VCaP (cell line): ENCODE data around the gene ZYX.

Experiments used
- H3K27ac ChIP-seq: fragments of 450-650 bp; 2 replicates; pipeline ENCODE4 v1.5.1; 2017
- TF ChIP-seq, protein P1 (sequence below): fragments of 450-650 bp; conservative IDR thresholded peaks from 2 replicates; pipeline ENCODE4 v1.5.1; 2017; ENCODE audit warnings: mild to moderate bottlenecking, moderate library complexity

The ZYX gene

DNA sequence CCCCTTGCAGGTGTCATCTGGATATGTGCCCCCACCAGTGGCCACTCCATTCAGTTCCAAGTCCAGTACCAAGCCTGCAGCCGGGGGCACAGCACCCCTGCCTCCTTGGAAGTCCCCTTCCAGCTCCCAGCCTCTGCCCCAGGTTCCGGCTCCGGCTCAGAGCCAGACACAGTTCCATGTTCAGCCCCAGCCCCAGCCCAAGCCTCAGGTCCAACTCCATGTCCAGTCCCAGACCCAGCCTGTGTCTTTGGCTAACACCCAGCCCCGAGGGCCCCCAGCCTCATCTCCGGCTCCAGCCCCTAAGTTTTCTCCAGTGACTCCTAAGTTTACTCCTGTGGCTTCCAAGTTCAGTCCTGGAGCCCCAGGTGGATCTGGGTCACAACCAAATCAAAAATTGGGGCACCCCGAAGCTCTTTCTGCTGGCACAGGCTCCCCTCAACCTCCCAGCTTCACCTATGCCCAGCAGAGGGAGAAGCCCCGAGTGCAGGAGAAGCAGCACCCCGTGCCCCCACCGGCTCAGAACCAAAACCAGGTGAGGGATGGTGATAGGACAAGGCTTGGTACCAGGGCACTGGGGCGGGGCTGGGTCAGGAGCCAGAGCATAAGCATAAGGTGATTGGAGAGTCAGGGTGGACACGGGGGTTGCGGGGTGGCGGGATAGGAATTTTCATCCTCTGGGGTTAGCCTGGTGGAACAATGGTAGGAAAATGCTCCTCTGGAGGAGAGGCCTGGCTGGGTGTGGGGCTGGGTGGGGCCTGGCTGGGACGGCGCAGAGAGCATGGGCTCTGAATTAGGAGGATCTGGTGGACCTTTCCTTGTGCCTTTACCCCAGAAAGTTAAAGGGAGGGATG, 1.9 kb downstream of the ZYX start:
- TF ChIP-seq, protein P1, sequence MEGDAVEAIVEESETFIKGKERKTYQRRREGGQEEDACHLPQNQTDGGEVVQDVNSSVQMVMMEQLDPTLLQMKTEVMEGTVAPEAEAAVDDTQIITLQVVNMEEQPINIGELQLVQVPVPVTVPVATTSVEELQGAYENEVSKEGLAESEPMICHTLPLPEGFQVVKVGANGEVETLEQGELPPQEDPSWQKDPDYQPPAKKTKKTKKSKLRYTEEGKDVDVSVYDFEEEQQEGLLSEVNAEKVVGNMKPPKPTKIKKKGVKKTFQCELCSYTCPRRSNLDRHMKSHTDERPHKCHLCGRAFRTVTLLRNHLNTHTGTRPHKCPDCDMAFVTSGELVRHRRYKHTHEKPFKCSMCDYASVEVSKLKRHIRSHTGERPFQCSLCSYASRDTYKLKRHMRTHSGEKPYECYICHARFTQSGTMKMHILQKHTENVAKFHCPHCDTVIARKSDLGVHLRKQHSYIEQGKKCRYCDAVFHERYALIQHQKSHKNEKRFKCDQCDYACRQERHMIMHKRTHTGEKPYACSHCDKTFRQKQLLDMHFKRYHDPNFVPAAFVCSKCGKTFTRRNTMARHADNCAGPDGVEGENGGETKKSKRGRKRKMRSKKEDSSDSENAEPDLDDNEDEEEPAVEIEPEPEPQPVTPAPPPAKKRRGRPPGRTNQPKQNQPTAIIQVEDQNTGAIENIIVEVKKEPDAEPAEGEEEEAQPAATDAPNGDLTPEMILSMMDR, result no peak
- H3K27ac ChIP-seq, result no peak overlapping the region

DNA sequence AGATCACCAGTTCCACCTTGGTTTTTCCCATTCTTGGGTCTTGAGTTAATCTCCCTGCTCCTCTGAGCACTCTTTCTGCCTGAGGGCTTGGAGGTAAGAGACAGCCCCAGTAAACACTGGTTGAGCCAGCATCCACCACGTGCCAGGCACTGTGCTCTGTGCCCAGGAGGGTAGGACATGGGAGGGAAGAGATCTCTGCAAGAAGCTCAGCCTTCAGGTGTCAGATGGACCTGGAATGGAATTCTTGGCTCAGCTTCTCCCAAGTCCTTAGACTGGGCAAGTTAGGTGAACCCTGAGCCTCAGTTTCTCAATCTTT, 2.5 kb downstream of the ZYX start:
- TF ChIP-seq, protein P1, result no peak
- H3K27ac ChIP-seq, result no peak overlapping the region

GRCh38 chr7:143384148-143384547, 3.0 kb downstream of the ZYX start:
- no peak overlapping the region for H3K27ac ChIP-seq
- TF ChIP-seq, protein P1, result no peak

- no peak overlapping the region for H3K27ac ChIP-seq
- TF ChIP-seq, protein P1, result no peak
Measured at GRCh38 chr7:143384661-143385631, 3.8 kb downstream of the ZYX start.

GRCh38 chr7:143385891-143386781, 5.0 kb downstream of the ZYX start:
- TF ChIP-seq, protein P1, result no peak
- H3K27ac ChIP-seq, result no peak overlapping the region

DNA sequence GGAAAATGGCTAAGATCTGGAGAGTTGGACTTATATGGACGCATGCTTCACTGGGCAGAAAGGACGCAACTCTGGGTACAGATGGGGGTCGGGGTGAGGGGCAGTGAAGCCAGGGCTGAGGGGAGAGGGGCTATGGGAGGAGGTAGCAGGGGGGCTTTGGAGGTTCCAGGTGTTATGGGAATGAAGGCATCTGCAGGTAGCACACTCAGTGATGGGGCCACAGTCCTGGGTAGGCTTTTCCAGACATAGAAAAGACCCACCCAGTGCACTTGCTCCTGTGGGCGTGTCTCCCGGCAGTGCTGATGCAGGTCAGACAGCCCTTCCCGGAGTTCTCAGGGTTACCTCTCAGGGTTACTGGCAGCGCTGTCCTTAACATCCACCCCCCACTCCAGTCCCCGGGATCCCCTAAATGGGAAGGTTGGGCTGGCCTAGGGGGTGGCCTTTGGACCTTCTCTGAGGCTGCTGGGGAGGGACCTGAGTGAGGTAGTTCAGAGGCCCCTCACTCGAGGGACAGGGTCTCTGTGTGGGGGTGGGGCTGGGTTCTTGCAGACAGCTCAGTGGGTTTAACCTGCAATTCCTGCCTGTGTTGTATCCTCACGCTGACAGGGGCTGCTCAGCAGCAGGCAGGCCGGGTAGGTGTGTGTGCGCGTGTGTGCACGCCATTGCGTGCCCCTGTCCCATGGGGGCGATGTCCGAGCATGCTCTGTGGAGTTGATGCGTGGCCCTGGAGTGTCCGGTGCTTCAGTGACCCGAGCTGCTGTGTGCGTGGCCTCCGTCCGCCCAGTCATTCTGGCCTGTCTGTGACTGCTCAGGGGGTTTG, 6.2 kb downstream of the ZYX start:
- TF ChIP-seq, protein P1, result peak; percentile 11; the same call in 1 of the 2 replicates
- no peak overlapping the region for H3K27ac ChIP-seq
